ENCODE measurements around the gene CC2D2A. TPM values are rescaled to one million over a fixed set of nuclear protein-coding genes. Genes with fewer than 3 reads are reported as not detected.
A peak's percentile ranks its signal among the peaks of the same experiment; 100 is the strongest.

CC2D2A gene
- total and polyA plus RNA-seq, 2 of the 13 experiments (the other 11 are each of a cell fraction or from before 2014, with no cell fraction given) = 4.2 to 7.2 TPM

GRCh38 chr4:15479089-15479912 is 9.6 kb downstream of the CC2D2A start (continued):
- TF ChIP-seq NCOA2 (CRISPR knock-in tag; IDR thresholded peaks at IDR 0.05) = no peak; the same call in 1 of the 2 replicates
- no peak for TF ChIP-seq ZNF430 (CRISPR knock-in tag; IDR thresholded peaks at IDR 0.05)
- no peak for TF ChIP-seq SOX6 (IDR thresholded peaks at IDR 0.05)
- TF ChIP-seq SOX6 (CRISPR knock-in tag; IDR thresholded peaks at IDR 0.05) = peak; percentile 58
- no peak; the same call in 1 of the 2 replicates for TF ChIP-seq GATAD2A (CRISPR knock-in tag; IDR thresholded peaks at IDR 0.05)
- peak; percentile 26; the same call in 1 of the 2 replicates for TF ChIP-seq TFDP1 (CRISPR knock-in tag; IDR thresholded peaks at IDR 0.05; ENCODE audit: borderline replicate concordance)
- TF ChIP-seq ZBTB44 (CRISPR knock-in tag; IDR thresholded peaks at IDR 0.05) = no peak
- TF ChIP-seq MTF1 (CRISPR knock-in tag; IDR thresholded peaks at IDR 0.05) = no peak
- TF ChIP-seq PAX8 (CRISPR knock-in tag; IDR thresholded peaks at IDR 0.05; ENCODE audit: borderline replicate concordance) = no peak
- no peak for TF ChIP-seq ZNF382 (CRISPR knock-in tag; IDR thresholded peaks at IDR 0.05; ENCODE audit: borderline replicate concordance)
- TF ChIP-seq PAXIP1 (CRISPR knock-in tag; conservative IDR thresholded peaks at IDR 0.05) = no peak
- TF ChIP-seq, protein P1, sequence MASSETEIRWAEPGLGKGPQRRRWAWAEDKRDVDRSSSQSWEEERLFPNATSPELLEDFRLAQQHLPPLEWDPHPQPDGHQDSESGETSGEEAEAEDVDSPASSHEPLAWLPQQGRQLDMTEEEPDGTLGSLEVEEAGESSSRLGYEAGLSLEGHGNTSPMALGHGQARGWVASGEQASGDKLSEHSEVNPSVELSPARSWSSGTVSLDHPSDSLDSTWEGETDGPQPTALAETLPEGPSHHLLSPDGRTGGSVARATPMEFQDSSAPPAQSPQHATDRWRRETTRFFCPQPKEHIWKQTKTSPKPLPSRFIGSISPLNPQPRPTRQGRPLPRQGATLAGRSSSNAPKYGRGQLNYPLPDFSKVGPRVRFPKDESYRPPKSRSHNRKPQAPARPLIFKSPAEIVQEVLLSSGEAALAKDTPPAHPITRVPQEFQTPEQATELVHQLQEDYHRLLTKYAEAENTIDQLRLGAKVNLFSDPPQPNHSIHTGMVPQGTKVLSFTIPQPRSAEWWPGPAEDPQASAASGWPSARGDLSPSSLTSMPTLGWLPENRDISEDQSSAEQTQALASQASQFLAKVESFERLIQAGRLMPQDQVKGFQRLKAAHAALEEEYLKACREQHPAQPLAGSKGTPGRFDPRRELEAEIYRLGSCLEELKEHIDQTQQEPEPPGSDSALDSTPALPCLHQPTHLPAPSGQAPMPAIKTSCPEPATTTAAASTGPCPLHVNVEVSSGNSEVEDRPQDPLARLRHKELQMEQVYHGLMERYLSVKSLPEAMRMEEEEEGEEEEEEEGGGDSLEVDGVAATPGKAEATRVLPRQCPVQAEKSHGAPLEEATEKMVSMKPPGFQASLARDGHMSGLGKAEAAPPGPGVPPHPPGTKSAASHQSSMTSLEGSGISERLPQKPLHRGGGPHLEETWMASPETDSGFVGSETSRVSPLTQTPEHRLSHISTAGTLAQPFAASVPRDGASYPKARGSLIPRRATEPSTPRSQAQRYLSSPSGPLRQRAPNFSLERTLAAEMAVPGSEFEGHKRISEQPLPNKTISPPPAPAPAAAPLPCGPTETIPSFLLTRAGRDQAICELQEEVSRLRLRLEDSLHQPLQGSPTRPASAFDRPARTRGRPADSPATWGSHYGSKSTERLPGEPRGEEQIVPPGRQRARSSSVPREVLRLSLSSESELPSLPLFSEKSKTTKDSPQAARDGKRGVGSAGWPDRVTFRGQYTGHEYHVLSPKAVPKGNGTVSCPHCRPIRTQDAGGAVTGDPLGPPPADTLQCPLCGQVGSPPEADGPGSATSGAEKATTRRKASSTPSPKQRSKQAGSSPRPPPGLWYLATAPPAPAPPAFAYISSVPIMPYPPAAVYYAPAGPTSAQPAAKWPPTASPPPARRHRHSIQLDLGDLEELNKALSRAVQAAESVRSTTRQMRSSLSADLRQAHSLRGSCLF (CRISPR knock-in tag; IDR thresholded peaks at IDR 0.05; ENCODE audit: borderline replicate concordance) = no peak
- no peak for TF ChIP-seq THAP11 (CRISPR knock-in tag; IDR thresholded peaks at IDR 0.05)
- TF ChIP-seq ZBTB1 (CRISPR knock-in tag; IDR thresholded peaks at IDR 0.05; ENCODE audit: borderline replicate concordance) = no peak
- no peak for TF ChIP-seq ZNF558 (CRISPR knock-in tag; IDR thresholded peaks at IDR 0.05; ENCODE audit: borderline replicate concordance)
- no peak for TF ChIP-seq NFIC (IDR thresholded peaks at IDR 0.05; ENCODE audit: low read length)
- TF ChIP-seq PHF21A (CRISPR knock-in tag; IDR thresholded peaks at IDR 0.05) = peak; percentile 38; the same call in 1 of the 2 replicates
